Sigmoid colon (tissue), 7 donors: ENCODE data around the gene AGL. TPM values are rescaled to one million over a fixed set of nuclear protein-coding genes. Genes with fewer than 3 reads are reported as not detected.

Experiments used
- DNase-seq: peaks from one replicate; pipeline ENCODE4 v3.0.0-alpha.2; 2019
- H3K27ac ChIP-seq, 4 donors: fragments of 200-600 bp; sonication (generic); one replicate each; pipeline ENCODE4 v1.5.1; 2016 to 2019; ENCODE audit warnings: mild to moderate bottlenecking in 1 of 4
- H3K27me3 ChIP-seq, 3 donors: fragments of 200-600 bp; sonication (generic); one replicate each; pipeline ENCODE4 v1.5.1; 2019; ENCODE audit warnings: mild to moderate bottlenecking in 1 of 3
- H3K36me3 ChIP-seq, 4 donors: fragments of 200-600 bp; sonication (generic); one replicate each; pipeline ENCODE4 v1.5.1; 2016 to 2019
- H3K4me1 ChIP-seq, 4 donors: fragments of 200-600 bp; sonication (generic); one replicate each; pipeline ENCODE4 v1.5.1; 2017 to 2019
- H3K4me3 ChIP-seq, 4 donors: fragments of 200-600 bp; sonication (generic); one replicate each; pipeline ENCODE4 v1.5.1; 2017 to 2019; ENCODE audit warnings: mild to moderate bottlenecking in 2 of 4, moderate library complexity in 1 of 4
- H3K9me3 ChIP-seq, 4 donors: fragments of 200-600 bp in 3 of 4; sonication (generic) in 3 of 4; one replicate each; pipeline versions ENCODE4 v1.5.1 to v1.6.1; 2013 to 2019
- EP300 ChIP-seq, 4 donors: sonication (generic); formaldehyde crosslinking; IDR thresholded peaks; one replicate each; pipeline ENCODE4 v1.6.1; 2017; ENCODE audit warnings: antibody characterized with exemption in 4 of 4
- POLR2A ChIP-seq, 2 donors: fragments of 450-650 bp; IDR thresholded peaks; one replicate each; pipeline ENCODE4 v1.6.1; 2016; ENCODE audit warnings: antibody characterized with exemption in 2 of 2, mild to moderate bottlenecking in 2 of 2, moderate library complexity in 2 of 2
- POLR2AphosphoS5 ChIP-seq, 4 donors: sonication (generic); formaldehyde crosslinking; IDR thresholded peaks; one replicate each; pipeline ENCODE4 v1.6.1; 2017; ENCODE audit warnings: antibody characterized with exemption in 4 of 4
- WGBS, 2 donors: extraction: QIAGEN DNeasy Blood & Tissue Kit; methylation state at CpG; one replicate each; pipeline ENCODE4 v1.1.7; 2013; 5-methylcytosine and 5-hydroxymethylcytosine counted together
- intact Hi-C: fragments of 100-400 bp; cut with DNase I; formaldehyde crosslinking; loops from one replicate; pipeline ENCODE4 v1.15.1; 2023
- polyA plus RNA-seq, 3 donors: library from polyadenylated mRNA; stranded (reverse); fragments of 200-250 nt; gene quantifications; one replicate each; pipeline ENCODE4 v1.2.3, GENCODE V29; 2013
- total RNA-seq, 4 donors: library from RNA; depleted of rRNA; stranded (reverse); fragments of >200 nt; gene quantifications; one replicate each; pipeline ENCODE4 v1.1.0, GENCODE V29; 2016
- TF ChIP-seq, protein P1 (sequence below), 4 experiments: fragments of 450-650 bp in 3 of 4; fragments of 200-600 bp in 1 of 4; IDR thresholded peaks; one replicate each; pipeline ENCODE4 v1.5.1; 2016 to 2019; ENCODE audit warnings: antibody characterized with exemption in 4 of 4, mild to moderate bottlenecking in 3 of 4, moderate library complexity in 2 of 4
- donor health status: healthy with polysubstance abuse.
- donor health status: Bipolar disorder and iron deficiency.
- donor health status: healthy.

Gene AGL
- total and polyA plus RNA-seq, 7 donors = 5.4 to 34.3 (median 28.3) TPM

DNA sequence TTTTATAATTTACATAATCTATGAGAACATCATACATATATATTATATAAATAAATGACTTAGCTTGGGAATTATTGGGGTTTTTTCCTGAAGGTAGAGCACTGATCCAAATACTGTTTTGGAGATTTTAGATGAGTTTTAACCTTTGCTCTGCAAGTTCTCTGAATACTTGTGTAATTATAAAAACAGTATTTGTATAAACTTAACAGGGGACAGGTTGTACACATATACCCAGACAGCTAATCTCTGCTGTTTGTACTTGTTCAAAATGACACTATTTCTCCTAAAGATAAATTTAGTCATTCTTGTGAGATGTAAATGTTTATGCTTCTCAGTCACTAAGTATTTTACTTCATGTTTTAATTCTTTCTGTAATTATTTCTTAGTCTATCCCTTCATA, 8.7 kb downstream of the AGL start:
- no peak for TF ChIP-seq EP300 (IDR thresholded peaks at IDR 0.05)
- no peak for TF ChIP-seq POLR2AphosphoS5 (IDR thresholded peaks at IDR 0.05)
- TF ChIP-seq, protein P1, sequence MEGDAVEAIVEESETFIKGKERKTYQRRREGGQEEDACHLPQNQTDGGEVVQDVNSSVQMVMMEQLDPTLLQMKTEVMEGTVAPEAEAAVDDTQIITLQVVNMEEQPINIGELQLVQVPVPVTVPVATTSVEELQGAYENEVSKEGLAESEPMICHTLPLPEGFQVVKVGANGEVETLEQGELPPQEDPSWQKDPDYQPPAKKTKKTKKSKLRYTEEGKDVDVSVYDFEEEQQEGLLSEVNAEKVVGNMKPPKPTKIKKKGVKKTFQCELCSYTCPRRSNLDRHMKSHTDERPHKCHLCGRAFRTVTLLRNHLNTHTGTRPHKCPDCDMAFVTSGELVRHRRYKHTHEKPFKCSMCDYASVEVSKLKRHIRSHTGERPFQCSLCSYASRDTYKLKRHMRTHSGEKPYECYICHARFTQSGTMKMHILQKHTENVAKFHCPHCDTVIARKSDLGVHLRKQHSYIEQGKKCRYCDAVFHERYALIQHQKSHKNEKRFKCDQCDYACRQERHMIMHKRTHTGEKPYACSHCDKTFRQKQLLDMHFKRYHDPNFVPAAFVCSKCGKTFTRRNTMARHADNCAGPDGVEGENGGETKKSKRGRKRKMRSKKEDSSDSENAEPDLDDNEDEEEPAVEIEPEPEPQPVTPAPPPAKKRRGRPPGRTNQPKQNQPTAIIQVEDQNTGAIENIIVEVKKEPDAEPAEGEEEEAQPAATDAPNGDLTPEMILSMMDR (IDR thresholded peaks at IDR 0.05) = no peak
- no peak for TF ChIP-seq POLR2A (IDR thresholded peaks at IDR 0.05)
- Histone ChIP-seq H3K27ac (peak overlapping the region in 1 of 4 donors; percentile 23), H3K9me3 (no peaks in the 10 kb centered on the region), H3K36me3 (peaks cover 4 to 30% (median 12%) of the 10 kb centered on the region in 4 donors), H3K4me3 (no peak overlapping the region), H3K27me3 (no peaks in the 10 kb centered on the region), H3K4me1 (peaks cover 0 to 22% (median 2%) of the 10 kb centered on the region in 4 donors)
- DNase-seq = no peak
- intact Hi-C loops = no loop called here

GRCh38 chr1:99860703-99861102, 10.5 kb downstream of the AGL start:
- TF ChIP-seq EP300 (IDR thresholded peaks at IDR 0.05) (no peak), POLR2AphosphoS5 (IDR thresholded peaks at IDR 0.05) (no peak), POLR2A (IDR thresholded peaks at IDR 0.05) (no peak)
- TF ChIP-seq, protein P1 (IDR thresholded peaks at IDR 0.05) = no peak
- H3K36me3 ChIP-seq = peaks cover 4 to 39% (median 17%) of the 10 kb centered on the region in 4 donors
- intact Hi-C loops = no loop called here

GRCh38 chr1:99867682-99868081, 17.5 kb downstream of the AGL start:
- Histone ChIP-seq H3K36me3 (peaks cover 0 to 57% (median 9%) of the 10 kb centered on the region in 4 donors), H3K4me1 (peaks cover 0 to 11% (median 0%) of the 10 kb centered on the region in 4 donors), H3K27ac (no peak overlapping the region), H3K4me3 (no peak overlapping the region), H3K9me3 (no peaks in the 10 kb centered on the region), H3K27me3 (no peaks in the 10 kb centered on the region)
- 96 to 98% methylated on average over 6 of the region's 6 CpGs for WGBS, 2 donors
- intact Hi-C loops = no loop called here
- no peak for DNase-seq
- TF ChIP-seq, protein P1 (IDR thresholded peaks at IDR 0.05) = no peak
- no peak for TF ChIP-seq EP300 (IDR thresholded peaks at IDR 0.05)

More at GRCh38 chr1:99860703-99861102, 10.5 kb downstream of the AGL start:
- 91 to 95% methylated on average over 4 of the region's 4 CpGs for WGBS, 2 donors
- H3K27ac ChIP-seq = peak overlapping the region in 1 of 4 donors; percentile 44
- H3K9me3 ChIP-seq = no peaks in the 10 kb centered on the region
- no peak for DNase-seq
- no peak overlapping the region for H3K4me3 ChIP-seq
- no peaks in the 10 kb centered on the region for H3K27me3 ChIP-seq
- H3K4me1 ChIP-seq = peaks cover 0 to 18% (median 2%) of the 10 kb centered on the region in 4 donors

GRCh38 chr1:99869304-99869703, 19.1 kb downstream of the AGL start:
- Histone ChIP-seq H3K4me3 (no peak overlapping the region), H3K27me3 (no peaks in the 10 kb centered on the region)

More at GRCh38 chr1:99869304-99869703, 19.1 kb downstream of the AGL start:
- TF ChIP-seq EP300 (IDR thresholded peaks at IDR 0.05) (no peak), POLR2A (IDR thresholded peaks at IDR 0.05) (no peak), POLR2AphosphoS5 (IDR thresholded peaks at IDR 0.05) (no peak)
- TF ChIP-seq, protein P1 (IDR thresholded peaks at IDR 0.05) = no peak
- Histone ChIP-seq H3K36me3 (peaks cover 0 to 41% (median 4%) of the 10 kb centered on the region in 4 donors), H3K27ac (peak overlapping the region in 1 of 4 donors; percentile 10), H3K4me1 (peaks cover 0 to 11% (median 0%) of the 10 kb centered on the region in 4 donors), H3K9me3 (no peaks in the 10 kb centered on the region)
- DNase-seq = no peak
- intact Hi-C loops = no loop called here
